GM18511 (cell line): ENCODE results near the gene SEPTIN11.

Experiments
- ATAC-seq: cut with Tn5 transposase; IDR thresholded peaks from one replicate; pipeline ENCODE4 v1.9.1; 2021; ENCODE audit warnings: mild to moderate bottlenecking, moderate library complexity; ENCODE audit not compliant: unreplicated experiment

SEPTIN11 gene

DNA sequence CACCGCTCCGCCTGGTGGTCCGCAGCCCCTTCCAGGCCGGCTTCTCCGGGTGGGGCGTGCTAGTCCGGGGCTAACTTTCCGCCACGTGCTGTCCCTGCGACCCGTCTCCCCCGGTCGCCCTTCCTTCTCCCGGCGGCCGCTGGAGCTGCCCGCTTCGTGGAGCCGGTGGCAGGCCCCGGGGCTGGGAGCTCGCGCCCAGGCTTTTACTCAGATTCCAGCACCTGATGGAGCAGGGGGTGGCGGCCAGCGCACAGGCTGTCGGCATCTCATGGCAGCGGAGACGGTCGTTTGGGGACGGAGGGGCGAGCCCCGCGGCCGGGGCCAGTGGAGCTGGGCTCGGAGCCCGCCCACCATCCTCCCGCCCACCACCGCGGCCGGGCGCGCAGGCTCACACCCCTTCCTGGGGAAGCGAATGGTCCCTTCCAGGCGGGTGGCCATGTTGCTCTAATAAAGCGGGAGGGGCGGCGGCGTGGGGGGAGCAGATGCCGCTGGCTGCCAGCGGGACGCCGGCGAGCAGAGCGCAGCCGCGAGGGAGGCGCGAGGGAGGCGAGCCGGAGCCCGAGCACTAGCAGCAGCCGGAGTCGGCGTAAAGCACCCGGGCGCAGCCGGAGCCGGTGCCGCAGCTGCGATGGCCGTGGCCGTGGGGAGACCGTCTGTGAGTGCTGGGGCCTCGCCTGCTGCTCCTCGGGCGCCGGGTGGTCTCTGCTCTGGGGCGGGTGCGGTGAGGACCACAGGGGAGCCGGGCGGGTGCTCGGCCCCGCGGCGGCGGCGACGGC lies at the start of gene SEPTIN11:
TSS of gene SEPTIN11 (plus strand) at position 477 of the 776 bp plus-strand sequence. CDS start at position 629, 152 bp downstream.
- peak; percentile 73 for ATAC-seq

DNA sequence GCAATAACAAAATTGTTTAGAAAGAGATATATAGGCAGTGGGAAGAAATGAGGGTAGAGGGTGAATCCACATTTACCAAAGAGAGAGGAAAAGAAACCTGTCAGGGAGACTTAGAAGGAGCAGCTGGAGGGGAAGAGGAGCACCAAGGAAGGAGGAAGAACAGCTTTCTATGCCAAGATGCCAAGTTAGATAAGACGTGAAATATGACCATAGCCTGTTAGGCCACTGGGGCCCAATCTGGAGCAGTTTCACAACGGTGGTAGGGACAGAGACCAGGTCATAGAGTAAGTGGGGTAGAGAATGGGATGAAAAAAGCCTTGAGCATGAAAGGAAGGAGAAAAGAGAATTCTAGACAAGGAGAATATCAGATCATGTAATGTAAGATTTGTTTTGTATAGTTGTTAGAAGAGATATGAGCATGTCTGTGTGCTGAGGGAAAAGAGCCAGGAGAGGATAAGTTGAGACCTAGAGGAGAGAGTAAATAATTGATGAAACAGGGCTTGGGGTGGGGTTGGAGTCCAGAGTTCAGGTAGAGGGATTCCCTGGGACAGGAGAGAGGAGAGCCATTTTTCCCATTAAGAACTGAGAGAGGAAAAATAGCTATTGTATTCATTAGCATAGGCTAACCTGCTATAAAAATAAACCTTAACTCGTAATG lies 47.2 kb upstream of the SEPTIN11 start:
- no peak for ATAC-seq

DNA sequence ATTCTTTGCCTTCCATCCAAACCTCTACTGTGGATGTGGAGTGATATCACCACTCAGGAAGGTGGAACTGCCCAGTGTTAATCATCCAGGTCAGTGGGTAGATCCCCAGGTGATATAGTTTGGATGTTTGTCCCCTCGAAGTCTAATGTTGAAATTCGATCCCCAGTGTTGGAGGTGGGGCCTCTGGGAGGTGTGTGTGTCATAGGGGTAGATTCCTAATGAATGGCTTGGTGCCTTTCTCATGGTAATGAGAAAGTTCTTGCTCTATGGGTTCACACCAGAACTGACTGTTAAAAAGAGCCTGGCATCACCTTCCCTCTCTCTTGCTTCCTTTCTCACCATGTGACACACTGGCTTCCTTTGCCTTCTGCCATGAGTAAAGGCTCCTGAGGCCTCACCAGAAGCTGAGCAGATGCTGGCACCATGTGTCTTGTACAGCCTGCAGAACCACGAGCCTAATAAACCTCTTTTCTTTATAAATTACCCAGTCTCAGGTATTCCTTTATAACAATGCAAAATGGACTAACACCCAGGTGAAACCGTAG lies 44.8 kb upstream of the SEPTIN11 start:
- no peak for ATAC-seq

DNA sequence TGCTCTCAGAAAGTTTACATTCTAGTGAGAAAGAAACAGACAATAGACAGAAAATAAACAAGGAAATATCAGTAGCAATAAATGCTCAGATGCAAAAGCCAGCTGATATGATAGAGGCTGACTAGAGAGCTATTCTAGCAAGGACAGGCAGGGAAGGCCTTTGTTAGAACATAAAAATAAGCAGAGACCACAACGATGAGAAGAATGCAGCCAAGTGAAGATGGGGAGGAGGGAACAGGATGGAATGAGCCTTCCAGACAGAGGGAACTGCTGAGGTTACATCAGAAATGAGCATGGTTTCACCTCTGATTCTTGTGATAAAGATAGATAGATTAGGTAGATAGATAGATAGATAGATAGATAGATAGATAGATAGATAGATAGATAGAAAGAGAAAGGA lies 44.0 kb upstream of the SEPTIN11 start:
- ATAC-seq, result no peak

DNA sequence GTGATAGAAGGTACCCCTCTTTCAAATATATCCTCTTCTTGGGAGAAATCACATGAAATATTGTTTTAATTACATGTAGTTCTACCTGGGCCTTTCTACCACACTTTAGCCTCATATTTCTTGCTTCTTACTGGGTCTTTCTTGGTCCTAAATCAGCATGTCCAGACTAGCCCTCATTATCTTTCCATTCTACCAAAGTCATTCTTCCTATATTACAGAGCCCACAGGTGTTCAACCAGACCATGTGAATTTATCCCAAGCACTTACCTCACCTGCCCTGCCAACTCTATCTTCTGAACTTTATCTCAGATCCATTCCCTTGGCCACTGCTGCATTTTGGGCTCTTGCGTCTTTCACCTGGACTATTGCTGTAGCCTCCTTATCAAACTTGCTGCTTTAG lies 39.8 kb upstream of the SEPTIN11 start:
- no peak for ATAC-seq

DNA sequence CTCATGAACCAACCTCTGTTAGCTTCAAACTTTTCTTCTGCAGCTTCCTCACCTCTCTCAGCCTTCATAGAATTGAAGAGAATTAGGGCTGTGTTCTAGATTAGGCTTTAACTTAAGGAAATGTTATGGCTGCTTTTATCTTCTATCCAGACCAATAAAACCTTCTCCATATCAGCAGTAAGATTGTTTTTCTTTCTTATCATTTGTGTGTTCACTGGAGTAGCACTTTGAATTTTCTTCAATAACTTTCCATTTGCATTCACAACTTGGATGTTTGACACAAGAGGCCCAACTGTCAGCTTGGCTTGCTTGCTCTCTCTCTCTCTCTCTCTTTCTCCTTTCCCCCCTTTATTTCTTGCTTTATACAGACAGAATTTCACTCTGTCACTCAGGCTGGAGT lies 28.8 kb upstream of the SEPTIN11 start:
- ATAC-seq, result no peak

DNA sequence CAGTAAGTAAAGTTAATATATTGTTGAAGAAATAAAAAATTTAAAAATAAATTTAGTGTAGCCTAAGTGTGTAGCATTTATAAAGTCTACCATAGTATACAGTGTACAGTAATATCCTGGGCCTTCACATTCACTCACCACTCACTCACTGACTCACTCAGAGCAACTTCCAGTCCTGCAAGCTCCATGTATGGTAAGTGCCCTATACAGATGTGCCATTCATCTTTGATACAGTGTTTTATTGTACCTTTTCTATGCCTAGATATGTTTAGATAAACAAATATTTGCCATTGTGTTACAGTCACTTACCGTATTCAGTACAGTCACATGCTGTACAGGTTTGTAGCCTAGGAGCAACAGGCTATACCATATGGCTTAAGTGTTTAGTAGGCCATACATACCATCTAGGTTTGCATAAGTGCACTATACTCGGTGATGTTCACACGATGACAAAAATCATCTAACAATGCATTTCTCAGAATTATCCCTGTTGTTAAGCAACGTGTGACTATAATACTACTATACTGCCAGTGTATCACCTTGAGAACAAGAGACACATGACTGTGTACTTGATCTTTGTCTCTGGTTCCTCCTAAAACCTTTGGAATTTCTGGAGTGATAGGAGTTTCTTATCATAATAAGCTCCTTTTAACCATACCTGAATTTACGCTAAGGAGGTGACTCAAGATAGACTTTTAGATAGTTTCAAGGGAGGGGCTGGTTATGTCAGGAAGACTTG lies 25.8 kb upstream of the SEPTIN11 start:
- ATAC-seq, result no peak

DNA sequence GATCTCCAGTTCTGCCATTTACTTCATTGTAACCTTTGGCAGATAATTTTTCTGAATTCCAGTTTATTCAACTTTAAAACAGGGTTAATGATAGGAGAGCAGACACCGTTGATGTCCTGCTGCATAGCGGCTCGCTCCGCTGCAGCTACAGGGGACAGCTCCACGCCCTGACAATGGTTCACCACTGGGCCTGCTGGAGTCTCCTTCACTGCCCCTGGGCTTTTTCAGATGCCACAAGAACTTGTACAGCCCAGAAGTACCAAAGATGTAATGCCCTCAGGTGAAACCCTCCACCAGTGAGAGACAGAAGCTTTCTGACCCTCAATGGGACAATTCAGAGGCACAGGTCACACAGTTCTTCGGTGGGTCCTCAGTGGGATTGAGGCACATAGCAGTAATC lies 22.7 kb upstream of the SEPTIN11 start:
- ATAC-seq, result no peak

DNA sequence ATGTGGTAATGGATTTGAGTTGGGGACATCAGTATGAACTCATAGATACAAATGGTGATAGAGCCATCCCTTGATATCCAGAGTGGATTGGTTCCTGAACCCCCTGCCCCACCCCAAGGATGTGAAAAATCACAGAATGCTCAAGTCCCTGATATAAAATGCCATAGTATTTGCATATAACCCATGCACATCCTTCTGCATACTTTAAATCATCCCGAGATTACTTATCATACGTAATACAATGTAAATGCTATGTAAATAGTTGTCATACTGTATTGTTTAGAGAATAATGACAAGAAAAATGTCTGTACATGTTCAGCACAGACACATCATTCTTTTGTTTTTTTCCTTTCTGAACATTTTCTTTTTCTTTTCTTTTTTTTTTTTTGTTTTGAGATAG lies 18.9 kb upstream of the SEPTIN11 start:
- ATAC-seq, result no peak

DNA sequence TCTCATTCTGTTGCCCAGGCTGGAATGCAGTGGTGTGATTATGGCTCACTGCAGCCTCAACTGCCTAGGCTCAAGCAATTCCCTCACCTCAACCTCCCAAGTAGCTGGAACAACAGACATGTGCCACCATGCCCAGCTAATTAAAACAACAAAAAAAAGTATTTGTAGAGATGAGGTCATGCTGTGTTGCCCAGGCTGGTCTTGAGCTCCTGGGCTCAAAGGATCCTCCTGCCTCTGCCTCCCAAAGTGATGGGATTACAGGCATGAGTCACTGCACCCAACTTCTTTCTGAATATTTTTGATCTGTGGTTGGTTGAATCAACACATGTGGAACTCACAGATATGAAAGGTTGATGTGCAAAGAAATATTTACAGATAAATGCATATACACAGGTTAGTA lies 18.5 kb upstream of the SEPTIN11 start:
- ATAC-seq, result no peak

DNA sequence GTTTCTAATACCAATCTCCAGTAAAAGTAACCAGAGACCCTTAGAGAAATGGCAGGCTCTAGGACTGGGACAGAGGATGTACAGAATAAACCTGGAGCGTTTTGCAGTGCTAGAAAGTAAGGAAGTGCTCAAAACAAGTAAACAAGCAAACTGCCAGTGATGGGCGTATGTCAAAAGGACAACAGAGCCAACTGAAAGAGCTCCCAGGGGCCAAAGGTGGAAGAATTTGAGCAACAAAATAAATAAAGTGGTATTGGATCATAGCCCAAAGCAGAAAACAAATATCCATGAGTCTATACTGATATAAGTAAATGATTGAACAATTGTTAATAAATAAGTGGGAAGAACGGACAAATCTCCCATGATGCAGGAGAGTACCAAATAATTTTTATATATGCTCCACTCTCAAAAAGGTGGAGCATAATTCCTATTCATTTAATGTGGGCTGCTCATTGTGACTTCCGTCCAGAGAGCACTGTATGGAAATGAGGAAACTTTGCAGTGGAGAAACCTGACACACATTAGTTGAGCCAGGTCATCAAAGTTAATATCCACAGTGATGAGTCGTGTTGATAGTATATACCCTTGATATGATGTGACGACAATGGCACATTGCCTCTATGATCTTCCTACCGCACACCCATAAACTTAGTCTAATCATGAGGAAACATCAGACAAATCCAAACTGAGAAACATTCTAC lies 17.8 kb upstream of the SEPTIN11 start:
- ATAC-seq, result no peak

DNA sequence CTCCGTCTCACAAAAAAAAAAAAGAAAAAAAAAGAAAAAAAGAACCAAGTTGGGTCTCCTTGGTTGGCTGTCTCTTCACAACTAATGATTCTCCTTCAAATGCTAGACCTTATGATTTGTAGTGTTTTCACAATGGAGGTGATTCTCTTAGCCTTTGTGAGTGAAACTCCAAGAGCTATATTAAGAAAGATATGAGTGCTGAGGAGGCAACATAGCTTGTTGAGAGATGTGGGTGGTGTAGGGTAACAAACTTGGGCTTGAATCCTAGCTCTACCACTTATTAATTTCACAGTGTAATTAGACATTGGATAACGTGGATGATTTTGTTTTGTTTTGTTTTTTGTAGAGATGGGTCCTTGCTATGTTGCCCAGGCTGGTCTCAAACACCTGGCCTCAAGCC lies 10.4 kb upstream of the SEPTIN11 start:
- no peak for ATAC-seq

DNA sequence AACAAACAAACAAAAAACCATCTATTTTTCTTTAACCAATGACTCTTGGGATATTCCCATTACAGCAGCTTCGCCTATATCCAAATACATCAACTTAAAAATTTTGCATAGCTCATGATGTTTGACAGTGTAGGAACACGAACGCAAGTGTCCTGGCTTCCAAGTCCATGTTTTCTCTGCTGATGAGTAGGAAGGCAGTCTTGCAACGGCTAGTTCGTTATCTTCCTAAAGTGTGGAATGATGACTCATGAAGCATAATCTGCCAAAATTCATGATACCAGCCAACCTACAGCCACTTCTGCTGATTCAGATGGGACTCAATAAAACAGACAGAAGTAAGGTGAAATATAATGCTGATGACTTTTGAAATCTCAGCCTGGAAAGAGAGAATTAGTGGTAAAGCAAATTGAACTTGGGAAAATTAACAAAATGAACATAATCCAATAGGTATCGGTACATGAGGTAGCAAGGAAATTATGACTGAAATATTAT lies 6.4 kb upstream of the SEPTIN11 start:
- no peak for ATAC-seq

DNA sequence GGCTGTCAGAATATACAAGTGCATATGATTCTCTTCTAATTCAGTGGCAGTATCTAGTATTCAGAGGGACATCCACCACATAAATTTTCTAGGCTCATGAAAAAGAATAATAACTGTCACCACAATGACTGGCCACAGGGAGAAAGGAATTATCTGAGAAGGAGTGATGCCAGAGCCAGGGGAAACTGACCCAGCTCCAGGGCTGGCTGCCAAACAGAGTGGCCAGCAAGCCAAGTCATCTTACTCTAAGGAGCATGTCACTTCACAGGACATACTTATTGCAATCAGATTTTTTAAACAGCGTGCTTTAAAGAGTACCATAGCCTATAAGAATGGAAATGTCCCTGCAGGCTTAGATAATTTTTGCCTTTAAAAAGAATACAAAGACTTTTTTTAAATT lies 5.8 kb upstream of the SEPTIN11 start:
- ATAC-seq, result no peak

DNA sequence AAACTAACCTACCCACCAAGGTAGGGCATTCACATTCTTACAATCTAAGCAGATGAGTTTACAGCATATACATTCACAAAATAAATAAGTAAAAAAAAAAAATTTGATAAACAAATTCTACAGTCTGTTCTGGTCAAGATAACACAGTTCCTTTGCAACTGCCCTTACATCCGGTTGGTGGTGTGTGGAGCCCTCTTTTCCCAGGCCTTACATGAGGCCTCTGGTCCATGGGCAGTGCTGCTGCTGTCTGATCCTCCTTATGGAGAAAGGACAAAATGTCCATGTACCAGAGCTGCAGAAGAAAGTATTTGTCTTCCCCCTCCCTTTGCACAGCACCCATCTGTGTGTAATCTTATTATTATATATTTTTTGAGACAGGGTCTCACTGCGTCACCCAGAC lies 2.2 kb upstream of the SEPTIN11 start:
- ATAC-seq, result no peak

DNA sequence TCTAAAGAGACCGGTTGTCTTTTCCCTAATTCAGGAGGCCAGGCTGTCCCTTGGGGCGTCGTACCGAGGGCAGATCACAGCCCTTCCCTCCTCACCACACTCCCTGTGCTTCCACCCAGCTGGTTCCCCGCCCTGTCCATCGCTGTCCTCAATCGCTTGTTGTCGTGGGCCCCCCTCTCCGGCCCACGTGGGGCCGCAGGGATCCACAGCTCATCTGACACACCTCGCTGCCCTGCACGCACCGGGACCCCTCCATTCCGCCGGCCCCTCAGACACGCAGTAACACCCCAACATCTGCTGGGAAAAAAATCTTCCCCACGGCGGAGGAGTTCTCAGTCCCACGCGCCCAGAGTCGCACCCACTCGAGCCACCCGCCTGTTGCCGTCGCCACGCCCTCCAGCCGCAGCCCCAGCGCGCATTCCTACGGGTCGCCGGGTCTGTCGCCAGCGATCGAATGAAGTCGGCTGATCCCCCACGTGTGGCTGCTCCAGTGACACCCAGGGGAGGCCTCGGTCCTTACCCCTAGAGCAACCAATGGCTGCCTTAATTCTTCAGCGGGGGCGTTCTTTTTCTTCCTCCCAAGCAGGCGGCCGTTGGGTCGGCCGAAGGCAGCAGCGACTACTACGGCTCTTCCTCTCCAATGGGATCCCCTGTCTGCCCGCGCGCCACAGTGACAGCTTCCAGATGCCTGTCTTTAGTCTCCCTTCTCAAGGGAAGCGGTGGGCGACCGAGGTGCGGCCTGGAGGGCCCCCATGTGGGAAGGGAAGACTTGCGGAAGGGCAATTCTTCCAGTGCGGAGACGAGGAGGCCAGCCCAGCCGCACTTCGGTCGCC lies 893 bp upstream of the SEPTIN11 start:
- peak; percentile 57 for ATAC-seq

DNA sequence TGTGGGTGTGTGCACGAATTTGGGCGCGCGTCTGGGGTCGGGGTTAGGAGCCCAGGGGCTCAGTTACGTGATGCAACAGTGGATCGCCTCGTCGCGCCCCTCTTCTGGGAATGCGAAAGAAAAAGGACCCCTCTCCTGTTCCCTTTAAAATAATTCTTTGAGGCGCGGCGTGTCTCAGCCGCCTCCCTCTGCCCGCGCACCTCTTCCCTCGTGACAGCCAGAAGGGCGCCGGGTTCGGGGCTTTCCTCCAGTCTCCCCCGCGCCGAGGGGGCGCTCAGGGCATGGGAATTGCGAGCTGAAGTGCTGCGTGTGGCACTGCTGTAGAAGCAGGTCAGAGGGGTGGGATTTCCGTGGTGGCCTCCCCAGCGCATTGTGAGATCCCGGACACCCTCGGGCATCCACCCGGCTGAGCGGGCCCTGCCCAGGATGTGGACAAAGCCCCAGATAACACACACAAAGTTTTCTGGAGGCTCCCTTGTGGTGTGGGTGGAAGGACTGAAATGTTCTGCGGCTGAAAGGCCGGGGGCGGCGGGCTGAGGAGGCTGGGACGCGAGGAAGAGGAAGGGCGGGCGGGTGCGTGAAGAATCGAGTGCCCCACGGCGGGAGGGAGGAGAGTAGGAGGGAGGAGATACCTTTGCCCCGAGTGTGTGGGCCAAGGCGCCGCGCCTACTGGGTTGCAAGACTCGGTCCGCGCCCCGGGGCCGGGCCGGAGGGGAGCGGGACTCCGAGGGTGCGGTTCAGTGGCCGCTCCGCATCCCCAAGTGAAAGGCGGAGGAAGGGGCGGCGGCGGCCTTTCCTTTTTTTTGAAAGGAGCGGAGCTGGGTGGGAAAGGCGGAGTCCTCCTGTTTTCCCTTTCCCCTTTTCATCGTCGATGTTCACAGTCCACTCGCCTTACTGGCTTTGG lies 752 bp downstream of the SEPTIN11 start:
- ATAC-seq, result peak; percentile 27

DNA sequence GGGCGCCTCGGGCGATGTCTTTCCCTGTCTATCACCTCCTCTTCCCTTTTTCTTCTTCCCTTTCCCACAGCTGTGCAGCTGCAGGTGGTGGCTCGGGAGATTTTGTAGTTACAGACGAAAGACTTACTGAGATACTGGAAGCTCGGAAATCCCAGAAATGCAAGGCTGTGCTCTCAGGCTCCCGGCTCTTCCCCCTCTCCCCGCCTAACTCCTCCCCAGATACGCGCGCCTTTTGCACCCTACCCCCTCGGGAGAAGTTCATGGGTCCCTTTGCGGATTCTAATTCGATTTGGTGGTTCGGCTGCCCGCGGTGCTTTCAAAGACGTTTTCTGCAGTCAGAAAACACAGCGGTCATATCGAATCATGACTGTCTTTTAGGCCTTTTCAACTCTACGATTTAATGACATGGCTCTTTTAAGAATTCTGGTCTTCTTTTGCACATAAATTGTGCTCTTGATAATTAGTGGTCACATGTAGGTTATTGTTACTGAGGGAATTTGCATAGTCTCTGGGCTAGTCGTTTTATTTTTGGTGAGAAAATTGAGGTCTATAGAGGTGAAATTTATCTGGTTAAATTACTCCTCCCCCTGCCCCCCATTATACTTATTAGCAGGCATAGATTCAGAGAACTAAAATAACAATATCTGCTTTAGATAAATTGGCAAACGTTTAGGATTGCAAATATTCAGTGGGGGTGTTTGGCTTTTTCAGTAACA lies 1.6 kb downstream of the SEPTIN11 start:
- no peak for ATAC-seq
